OCI-LY3 (cell line): ENCODE measurements around the gene NFYC.
A peak's percentile ranks its signal among the peaks of the same experiment; 100 is the strongest.

Experiments used
- H2AFZ ChIP-seq: fragments of 200-600, 300-600 bp; shearing (Covaris generic); 2 replicates; pipeline ENCODE4 v1.6.0; 2014; ENCODE audit warnings: antibody characterized with exemption, low read depth, low read length
- H3K27ac ChIP-seq: fragments of 200-600, 300-600 bp; sonication (generic); 2 replicates; pipeline ENCODE4 v1.5.1; 2014; ENCODE audit warnings: mild to moderate bottlenecking, low read length, moderate library complexity, mixed read lengths
- H3K27me3 ChIP-seq: fragments of 200-600, 300-600 bp; sonication (generic); 2 replicates; pipeline ENCODE4 v1.6.1; 2014; ENCODE audit warnings: low read depth, low read length, mixed read lengths
- H3K36me3 ChIP-seq: fragments of 200-600, 300-600 bp; sonication (generic); replicated peaks from 2 replicates; pipeline ENCODE3; 2014; ENCODE audit warnings: low read depth, low read length, mixed read lengths
- H3K4me1 ChIP-seq: fragments of 300-600, 200-600 bp; sonication (generic); 2 replicates; pipeline ENCODE4 v1.6.1; 2014; ENCODE audit warnings: low read length, mixed read lengths
- H3K4me2 ChIP-seq: fragments of 200-600, 300-600 bp; sonication (generic); 2 replicates; pipeline ENCODE4 v1.6.1; 2014; ENCODE audit warnings: low read length, mixed read lengths
- H3K4me3 ChIP-seq: fragments of 300-600, 200-600 bp; sonication (generic); 2 replicates; pipeline ENCODE4 v1.5.1; 2014; ENCODE audit warnings: antibody characterized with exemption, mild to moderate bottlenecking, low read length, moderate library complexity
- H3K79me2 ChIP-seq: fragments of 300-600, 200-600 bp; shearing (Covaris generic); 2 replicates; pipeline ENCODE4 v1.6.1; 2014; ENCODE audit warnings: mild to moderate bottlenecking, low read length, mixed read lengths
- H3K9ac ChIP-seq: fragments of 300-600, 200-600 bp; shearing (Covaris generic); 2 replicates; pipeline ENCODE4 v1.6.0; 2014; ENCODE audit warnings: mild to moderate bottlenecking, low read length, moderate library complexity
- H3K9me3 ChIP-seq: fragments of 200-600, 300-600 bp; shearing (Covaris generic); 2 replicates; pipeline ENCODE4 v1.6.1; 2014; ENCODE audit warnings: low read length, mixed read lengths; ENCODE audit not compliant: insufficient read depth
- H4K20me1 ChIP-seq: fragments of 200-600, 300-600 bp; sonication (generic); 2 replicates; pipeline ENCODE4 v1.6.1; 2016; ENCODE audit warnings: low read length, mixed read lengths; ENCODE audit not compliant: insufficient read depth
- CTCF ChIP-seq: fragments of 200-600, 300-600 bp; sonication (generic); IDR thresholded peaks from 2 replicates; pipeline ENCODE4 v1.5.1; 2014; ENCODE audit warnings: antibody characterized with exemption, low read length, low read depth
- EZH2phosphoT487 ChIP-seq: fragments of 200-600 bp; shearing (Covaris generic); IDR thresholded peaks from 2 replicates; pipeline ENCODE4 v1.6.1; 2018; ENCODE audit warnings: antibody characterized with exemption, mixed run types, low read depth

The NFYC gene

GRCh38 chr1:40691538-40692428 is at the start of gene NFYC:
NFYC (plus strand) TSS chr1:40691704; CDS start chr1:40738844, 47,140 bp downstream.
- Histone ChIP-seq H3K9ac (peak within 1 kb of the TSS; percentile 100), H3K4me3 (peak within 1 kb of the TSS; percentile 96), H3K4me2 (peak within 1 kb of the TSS; percentile 98), H3K79me2 (peaks cover 81% of the 10 kb centered on the region), H3K4me1 (peaks cover 37% of the 10 kb centered on the region), H3K36me3 (peaks cover 18% of the 10 kb centered on the region), H3K9me3 (no peaks in the 10 kb centered on the region), H3K27me3 (no peaks in the 10 kb centered on the region), H2AFZ (peak within 1 kb of the TSS; percentile 71), H4K20me1 (peaks cover 19% of the 10 kb centered on the region), H3K27ac (peak within 1 kb of the TSS; percentile 97)
- TF ChIP-seq CTCF (no peak), EZH2phosphoT487 (no peak)

GRCh38 chr1:40645118-40645680 is 46.3 kb upstream of the NFYC start:
- Histone ChIP-seq H3K27me3 (no peaks in the 10 kb centered on the region), H4K20me1 (no peaks in the 10 kb centered on the region), H3K27ac (no peak overlapping the region), H3K4me1 (no peaks in the 10 kb centered on the region), H3K4me3 (no peak overlapping the region), H3K79me2 (no peaks in the 10 kb centered on the region), H3K4me2 (no peak overlapping the region), H3K36me3 (no peaks in the 10 kb centered on the region), H2AFZ (no peak overlapping the region), H3K9me3 (no peaks in the 10 kb centered on the region), H3K9ac (no peak overlapping the region)
- TF ChIP-seq CTCF (no peak), EZH2phosphoT487 (no peak)

- Histone ChIP-seq H3K4me2 (no peak overlapping the region), H3K27me3 (no peaks in the 10 kb centered on the region), H3K79me2 (no peaks in the 10 kb centered on the region), H3K4me3 (no peak overlapping the region), H3K27ac (no peak overlapping the region), H3K9me3 (no peaks in the 10 kb centered on the region), H2AFZ (no peak overlapping the region), H3K36me3 (no peaks in the 10 kb centered on the region), H3K9ac (no peak overlapping the region), H4K20me1 (no peaks in the 10 kb centered on the region), H3K4me1 (no peaks in the 10 kb centered on the region)
- TF ChIP-seq EZH2phosphoT487: no peak
- no peak for TF ChIP-seq CTCF
These were observed 45.2 kb upstream of the NFYC start for GRCh38 chr1:40646315-40646714.

- Histone ChIP-seq H3K4me2 (no peak overlapping the region), H2AFZ (no peak overlapping the region), H4K20me1 (no peaks in the 10 kb centered on the region), H3K4me1 (no peaks in the 10 kb centered on the region), H3K9me3 (no peaks in the 10 kb centered on the region), H3K9ac (no peak overlapping the region), H3K27ac (no peak overlapping the region), H3K4me3 (no peak overlapping the region), H3K79me2 (no peaks in the 10 kb centered on the region), H3K27me3 (no peaks in the 10 kb centered on the region), H3K36me3 (no peaks in the 10 kb centered on the region)
- TF ChIP-seq CTCF: no peak
These were observed 43.3 kb upstream of the NFYC start for GRCh38 chr1:40648200-40648599.
